Kidney glomerular epithelial cell (primary cell): ENCODE data around the gene CDCP2.

Experiments used
- DNase-seq: peaks from one replicate; lab custom pipeline; 2025; lab: John Stamatoyannopoulos, UW

CDCP2 gene

GRCh38 chr1:54136963-54137533, 15.8 kb downstream of the CDCP2 start:
- DNase-seq, result no peak

GRCh38 chr1:54136269-54136896, 16.4 kb downstream of the CDCP2 start:
- no peak for DNase-seq

- DNase-seq, result peak; percentile 27
Measured at GRCh38 chr1:54135436-54136120, 17.2 kb downstream of the CDCP2 start.

GRCh38 chr1:54134295-54134694, 18.5 kb downstream of the CDCP2 start:
- DNase-seq, result no peak

GRCh38 chr1:54132495-54132894, 20.3 kb downstream of the CDCP2 start:
- no peak for DNase-seq

GRCh38 chr1:54131419-54131818, 21.4 kb downstream of the CDCP2 start:
- DNase-seq, result no peak

- no peak for DNase-seq
Measured at GRCh38 chr1:54129858-54130257, 22.9 kb downstream of the CDCP2 start.

- no peak for DNase-seq
Measured at GRCh38 chr1:54127594-54128300, 25.1 kb downstream of the CDCP2 start.

GRCh38 chr1:54126271-54126815, 26.5 kb downstream of the CDCP2 start:
- DNase-seq, result no peak

- no peak for DNase-seq
Measured at GRCh38 chr1:54125386-54126070, 27.3 kb downstream of the CDCP2 start.

- no peak for DNase-seq
Measured at GRCh38 chr1:54124906-54125305, 27.9 kb downstream of the CDCP2 start.

GRCh38 chr1:54124472-54124871, 28.3 kb downstream of the CDCP2 start:
- DNase-seq, result no peak

GRCh38 chr1:54122992-54123391, 29.8 kb downstream of the CDCP2 start:
- no peak for DNase-seq

GRCh38 chr1:54122135-54122751, 30.6 kb downstream of the CDCP2 start:
- no peak for DNase-seq

GRCh38 chr1:54121482-54122134, 31.2 kb downstream of the CDCP2 start:
- DNase-seq, result peak; percentile 92

GRCh38 chr1:54120698-54121481, 31.9 kb downstream of the CDCP2 start:
- DNase-seq, result no peak

- no peak for DNase-seq
Measured at GRCh38 chr1:54120018-54120697, 32.6 kb downstream of the CDCP2 start.

- peak; percentile 83 for DNase-seq
Measured at GRCh38 chr1:54118704-54119103, 34.1 kb downstream of the CDCP2 start.

GRCh38 chr1:54117815-54118563, 34.8 kb downstream of the CDCP2 start:
- DNase-seq, result peak; percentile 30
